Ovary (tissue), 3 donors: ENCODE data around the gene GRPEL1.

ENCODE experiments used
- EP300 ChIP-seq: sonication (generic); formaldehyde crosslinking; IDR thresholded peaks from one replicate; pipeline ENCODE4 v1.6.1; 2017; ENCODE audit warnings: antibody characterized with exemption
- POLR2A ChIP-seq: fragments of 450-650 bp; IDR thresholded peaks from one replicate; pipeline ENCODE4 v1.6.1; 2017; ENCODE audit warnings: antibody characterized with exemption, mild to moderate bottlenecking, moderate library complexity
- TF ChIP-seq, protein P1 (sequence below), 3 donors: fragments of 450-650 bp in 2 of 3; fragments of 200-600 bp in 1 of 3; IDR thresholded peaks; one replicate each; pipeline versions ENCODE4 v1.5.1 to v1.8.0; 2016 to 2022; ENCODE audit warnings: antibody characterized with exemption in 3 of 3, mild to moderate bottlenecking in 1 of 3
- donor health status: DM: no; HTN: no; CAD: no.

DNA sequence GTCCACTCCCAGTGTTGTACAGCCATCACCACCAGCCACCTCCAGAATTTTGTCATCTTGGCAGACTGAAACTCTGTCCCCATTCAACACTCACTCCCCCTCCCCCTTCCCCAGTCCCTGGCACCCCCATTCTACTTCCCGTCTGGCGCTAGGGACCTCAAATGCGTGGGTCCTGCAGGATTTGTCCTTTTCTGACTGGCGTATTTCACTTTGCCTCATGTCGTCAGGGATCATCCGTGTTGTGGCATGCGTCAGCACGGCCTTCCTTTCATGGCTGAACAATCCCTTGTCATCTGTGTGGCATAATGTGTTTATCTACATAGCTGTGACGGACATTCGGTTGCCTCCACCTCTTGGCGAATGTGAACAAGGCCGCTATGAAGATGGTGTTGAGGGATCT lies 19.2 kb downstream of the GRPEL1 start:
- TF ChIP-seq, protein P1, sequence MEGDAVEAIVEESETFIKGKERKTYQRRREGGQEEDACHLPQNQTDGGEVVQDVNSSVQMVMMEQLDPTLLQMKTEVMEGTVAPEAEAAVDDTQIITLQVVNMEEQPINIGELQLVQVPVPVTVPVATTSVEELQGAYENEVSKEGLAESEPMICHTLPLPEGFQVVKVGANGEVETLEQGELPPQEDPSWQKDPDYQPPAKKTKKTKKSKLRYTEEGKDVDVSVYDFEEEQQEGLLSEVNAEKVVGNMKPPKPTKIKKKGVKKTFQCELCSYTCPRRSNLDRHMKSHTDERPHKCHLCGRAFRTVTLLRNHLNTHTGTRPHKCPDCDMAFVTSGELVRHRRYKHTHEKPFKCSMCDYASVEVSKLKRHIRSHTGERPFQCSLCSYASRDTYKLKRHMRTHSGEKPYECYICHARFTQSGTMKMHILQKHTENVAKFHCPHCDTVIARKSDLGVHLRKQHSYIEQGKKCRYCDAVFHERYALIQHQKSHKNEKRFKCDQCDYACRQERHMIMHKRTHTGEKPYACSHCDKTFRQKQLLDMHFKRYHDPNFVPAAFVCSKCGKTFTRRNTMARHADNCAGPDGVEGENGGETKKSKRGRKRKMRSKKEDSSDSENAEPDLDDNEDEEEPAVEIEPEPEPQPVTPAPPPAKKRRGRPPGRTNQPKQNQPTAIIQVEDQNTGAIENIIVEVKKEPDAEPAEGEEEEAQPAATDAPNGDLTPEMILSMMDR (IDR thresholded peaks at IDR 0.05) = no peak
- no peak for TF ChIP-seq POLR2A
- TF ChIP-seq EP300 = no peak
